Measurements from ENCODE around the gene FSIP1.

DNA sequence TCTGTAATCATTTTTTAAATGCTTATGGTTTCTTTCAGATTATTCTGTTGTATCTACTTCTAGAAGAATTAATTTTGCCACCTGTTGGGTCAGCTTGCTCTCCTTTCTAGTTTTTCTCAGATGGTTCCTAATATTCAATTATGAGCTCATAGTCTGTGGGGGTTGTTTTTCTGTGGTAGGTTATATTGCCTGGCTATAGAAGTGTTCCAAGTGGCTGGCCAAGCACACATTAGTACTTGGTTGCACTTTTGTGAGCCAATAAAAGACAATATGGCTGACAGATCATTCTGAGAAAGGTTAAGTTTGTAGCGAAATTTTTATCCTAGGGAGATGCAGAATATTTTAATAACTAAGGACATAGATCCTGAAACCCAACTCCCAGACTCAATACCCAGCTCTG lies 31.8 kb upstream of the FSIP1 start:
- TF ChIP-seq, protein P1, sequence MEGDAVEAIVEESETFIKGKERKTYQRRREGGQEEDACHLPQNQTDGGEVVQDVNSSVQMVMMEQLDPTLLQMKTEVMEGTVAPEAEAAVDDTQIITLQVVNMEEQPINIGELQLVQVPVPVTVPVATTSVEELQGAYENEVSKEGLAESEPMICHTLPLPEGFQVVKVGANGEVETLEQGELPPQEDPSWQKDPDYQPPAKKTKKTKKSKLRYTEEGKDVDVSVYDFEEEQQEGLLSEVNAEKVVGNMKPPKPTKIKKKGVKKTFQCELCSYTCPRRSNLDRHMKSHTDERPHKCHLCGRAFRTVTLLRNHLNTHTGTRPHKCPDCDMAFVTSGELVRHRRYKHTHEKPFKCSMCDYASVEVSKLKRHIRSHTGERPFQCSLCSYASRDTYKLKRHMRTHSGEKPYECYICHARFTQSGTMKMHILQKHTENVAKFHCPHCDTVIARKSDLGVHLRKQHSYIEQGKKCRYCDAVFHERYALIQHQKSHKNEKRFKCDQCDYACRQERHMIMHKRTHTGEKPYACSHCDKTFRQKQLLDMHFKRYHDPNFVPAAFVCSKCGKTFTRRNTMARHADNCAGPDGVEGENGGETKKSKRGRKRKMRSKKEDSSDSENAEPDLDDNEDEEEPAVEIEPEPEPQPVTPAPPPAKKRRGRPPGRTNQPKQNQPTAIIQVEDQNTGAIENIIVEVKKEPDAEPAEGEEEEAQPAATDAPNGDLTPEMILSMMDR (IDR thresholded peaks at IDR 0.05; ENCODE audit: low read depth, low read length, poor library complexity, severe bottlenecking): no peak
- TF ChIP-seq EZH2phosphoT487 (IDR thresholded peaks at IDR 0.05; ENCODE audit: borderline replicate concordance, low read length): no peak

All from DOHH2 (cell line).